ENCODE results near the gene NXT2.

GRCh38 chrX:109535578-109535977, 1.1 kb upstream of the NXT2 start:
- TF ChIP-seq CTCF (IDR thresholded peaks at IDR 0.05) (no peak), POLR2A (IDR thresholded peaks at IDR 0.05) (no peak)

All from tibial nerve (tissue), 3 donors.